Liver (tissue), 9 donors: Measurements from ENCODE around the gene MT2A. TPM values are rescaled to one million over a fixed set of nuclear protein-coding genes. Genes with fewer than 3 reads are reported as not detected.

Experiments
- DNase-seq: peaks from one replicate; pipeline ENCODE4 v3.0.0-alpha.2; 2017; ENCODE audit warnings: low spot score
- H3K27ac ChIP-seq, 2 donors: one replicate each; pipeline ENCODE4 v1.7.0; 2013; ENCODE audit warnings: inconsistent platforms in 2 of 2, low read length in 2 of 2, control low read depth in 1 of 2, low read depth in 1 of 2, mild to moderate bottlenecking in 1 of 2
- H3K27me3 ChIP-seq, 4 donors: one replicate each; pipeline versions ENCODE4 v1.6.1 to v1.7.0; 2013; ENCODE audit warnings: low read length in 3 of 4, inconsistent platforms in 1 of 4, mild to moderate bottlenecking in 1 of 4, moderate library complexity in 1 of 4; ENCODE audit not compliant: control insufficient read depth in 4 of 4, insufficient read depth in 4 of 4
- H3K36me3 ChIP-seq, 4 donors: one replicate each; pipeline versions ENCODE4 v1.6.1 to v1.7.0; 2013; ENCODE audit warnings: low read length in 3 of 4, mild to moderate bottlenecking in 3 of 4, low read depth in 1 of 4, moderate library complexity in 1 of 4; ENCODE audit not compliant: control insufficient read depth in 4 of 4, insufficient read depth in 3 of 4
- H3K4me1 ChIP-seq, 4 donors: one replicate each; pipeline versions ENCODE4 v1.6.1 to v1.7.0; 2013; ENCODE audit warnings: low read length in 3 of 4, mild to moderate bottlenecking in 3 of 4, moderate library complexity in 1 of 4; ENCODE audit not compliant: control insufficient read depth in 4 of 4, insufficient read depth in 4 of 4
- H3K4me3 ChIP-seq, 3 donors: one replicate each; pipeline versions ENCODE4 v1.6.1 to v1.7.0; 2013; ENCODE audit warnings: low read length in 3 of 3, control low read depth in 1 of 3, low read depth in 1 of 3, mild to moderate bottlenecking in 1 of 3
- H3K9ac ChIP-seq, 2 donors: one replicate each; pipeline ENCODE4 v1.7.0; 2013; ENCODE audit warnings: low read length in 2 of 2, mild to moderate bottlenecking in 2 of 2, moderate library complexity in 2 of 2, control low read depth in 1 of 2, low read depth in 1 of 2
- H3K9me3 ChIP-seq, 4 donors: one replicate each; pipeline versions ENCODE4 v1.6.1 to v1.7.0; 2013; ENCODE audit warnings: low read length in 3 of 4; ENCODE audit not compliant: control insufficient read depth in 4 of 4
- ATF3 ChIP-seq: IDR thresholded peaks from 2 replicates; pipeline ENCODE4 v1.6.1; 2016; ENCODE audit warnings: antibody characterized with exemption
- CTCF ChIP-seq: fragments of 150-350 bp; IDR thresholded peaks from 2 replicates; pipeline ENCODE4 v1.5.1; 2017; ENCODE audit warnings: improper control_type of control experiment, low read depth, low read length; ENCODE audit not compliant: missing input control
- EGR1 ChIP-seq, 2 donors: IDR thresholded peaks; 2 replicates each; pipeline ENCODE4 v1.6.1; 2016 to 2018; ENCODE audit warnings: antibody characterized with exemption in 2 of 2, low read depth in 2 of 2
- FOXA1 ChIP-seq: IDR thresholded peaks from 2 replicates; pipeline ENCODE4 v1.6.1; 2016; ENCODE audit warnings: antibody characterized with exemption
- GABPA ChIP-seq, 2 donors: IDR thresholded peaks in 1 of 2; conservative IDR thresholded peaks in 1 of 2; 2 replicates each; pipeline ENCODE4 v1.6.1; 2016; ENCODE audit warnings: antibody characterized with exemption in 2 of 2, mild to moderate bottlenecking in 1 of 2, moderate library complexity in 1 of 2
- HNF4A ChIP-seq, 2 donors: conservative IDR thresholded peaks; 2 replicates each; pipeline ENCODE4 v1.6.1; 2016; ENCODE audit warnings: antibody characterized with exemption in 2 of 2, mild to moderate bottlenecking in 2 of 2
- JUND ChIP-seq, 2 donors: IDR thresholded peaks; 2 replicates each; pipeline ENCODE4 v1.6.1; 2016; ENCODE audit warnings: antibody characterized with exemption in 2 of 2
- MAX ChIP-seq: IDR thresholded peaks from 2 replicates; pipeline ENCODE4 v1.6.1; 2016; ENCODE audit warnings: antibody characterized with exemption
- NR2F2 ChIP-seq: IDR thresholded peaks from 2 replicates; pipeline ENCODE4 v1.6.1; 2016; ENCODE audit warnings: antibody characterized with exemption
- REST ChIP-seq: IDR thresholded peaks from 2 replicates; pipeline ENCODE4 v1.6.1; 2016; ENCODE audit warnings: antibody characterized with exemption, mild to moderate bottlenecking
- RXRA ChIP-seq, 2 donors: IDR thresholded peaks; 2 replicates each; pipeline ENCODE4 v1.6.1; 2017 to 2018; ENCODE audit warnings: antibody characterized with exemption in 2 of 2, mild to moderate bottlenecking in 1 of 2
- SP1 ChIP-seq: IDR thresholded peaks from 2 replicates; pipeline ENCODE4 v1.6.1; 2018; ENCODE audit warnings: antibody characterized with exemption, mild to moderate bottlenecking
- TAF1 ChIP-seq: conservative IDR thresholded peaks from 2 replicates; pipeline ENCODE4 v1.6.1; 2016; ENCODE audit warnings: antibody characterized with exemption, mild to moderate bottlenecking
- YY1 ChIP-seq: IDR thresholded peaks from 2 replicates; pipeline ENCODE4 v1.6.1; 2016; ENCODE audit warnings: antibody characterized with exemption, mild to moderate bottlenecking
- ZBTB33 ChIP-seq: IDR thresholded peaks from 2 replicates; pipeline ENCODE4 v1.6.1; 2016; ENCODE audit warnings: antibody characterized with exemption
- WGBS: extraction: QIAGEN DNeasy Blood & Tissue Kit; methylation state at CpG from one replicate; pipeline ENCODE4 v1.1.7; 2013; 5-methylcytosine and 5-hydroxymethylcytosine counted together
- polyA plus RNA-seq, 2 donors: library from polyadenylated mRNA; stranded (reverse) in 1 of 2; unstranded in 1 of 2; fragments of 200-250 nt in 1 of 2; fragments of >200 nt in 1 of 2; fragmentation: Nextera tagmentation in 1 of 2; extraction: Ambion mirVana in 1 of 2; gene quantifications; one replicate each; pipeline versions ENCODE4 v1.2.1 to v1.2.3, GENCODE V29; 2013 to 2015
- total RNA-seq, 2 donors: library from RNA; depleted of rRNA; stranded (reverse); fragments of >200 nt; gene quantifications; one replicate each; pipeline ENCODE4 v1.2.3, GENCODE V29; 2014
- donor health status: healthy.
- donor health status: healthy.
- donor health status: healthy.
- donor health status: healthy.
- donor health status: healthy.

MT2A gene
- total and polyA plus RNA-seq, 4 donors = 45.8 to 5,206 (median 2,233) TPM

DNA sequence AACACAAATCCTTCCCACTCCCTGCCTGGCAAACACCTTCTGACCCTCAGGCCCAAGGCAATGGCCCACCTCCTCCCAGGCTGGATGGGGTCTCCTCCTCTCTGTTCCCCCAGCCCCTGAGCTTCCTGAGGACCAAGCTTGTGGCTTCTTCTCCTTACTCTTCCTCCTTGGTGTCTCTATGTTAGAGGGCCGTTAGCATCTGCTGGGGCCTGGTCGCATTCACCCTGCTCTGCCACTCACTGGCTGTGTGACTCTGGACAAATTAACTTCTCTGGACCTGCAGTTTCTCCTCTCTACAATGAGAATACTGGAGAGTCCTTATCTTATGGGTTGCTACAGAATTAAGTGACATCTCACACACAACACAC, 725 bp upstream of the MT2A start:
- WGBS = 40% methylated on average over 2 of the region's 2 CpGs
- H3K4me3 ChIP-seq = peak overlapping the region; percentile 41 to 78 (median 46)
- TF ChIP-seq HNF4A (conservative IDR thresholded peaks at IDR 0.05) = no peak
- TF ChIP-seq NR2F2 = no peak
- no peak for TF ChIP-seq REST
- no peak for TF ChIP-seq FOXA1
- TF ChIP-seq SP1 = no peak
- no peak for TF ChIP-seq ZBTB33
- TF ChIP-seq CTCF = no peak
- TF ChIP-seq ATF3 = no peak
- no peak for TF ChIP-seq JUND (IDR thresholded peaks at IDR 0.05)
- no peak for TF ChIP-seq TAF1
- H3K4me1 ChIP-seq = peaks cover 6 to 37% (median 13%) of the 10 kb centered on the region in 4 donors
- H3K27ac ChIP-seq = peak overlapping the region; percentile 98 to 99
- no peaks in the 10 kb centered on the region for H3K36me3 ChIP-seq
- peak overlapping the region; percentile 72 to 79 for H3K9ac ChIP-seq
- H3K27me3 ChIP-seq = no peaks in the 10 kb centered on the region
- H3K9me3 ChIP-seq = no peaks in the 10 kb centered on the region
- no peak for DNase-seq

DNA sequence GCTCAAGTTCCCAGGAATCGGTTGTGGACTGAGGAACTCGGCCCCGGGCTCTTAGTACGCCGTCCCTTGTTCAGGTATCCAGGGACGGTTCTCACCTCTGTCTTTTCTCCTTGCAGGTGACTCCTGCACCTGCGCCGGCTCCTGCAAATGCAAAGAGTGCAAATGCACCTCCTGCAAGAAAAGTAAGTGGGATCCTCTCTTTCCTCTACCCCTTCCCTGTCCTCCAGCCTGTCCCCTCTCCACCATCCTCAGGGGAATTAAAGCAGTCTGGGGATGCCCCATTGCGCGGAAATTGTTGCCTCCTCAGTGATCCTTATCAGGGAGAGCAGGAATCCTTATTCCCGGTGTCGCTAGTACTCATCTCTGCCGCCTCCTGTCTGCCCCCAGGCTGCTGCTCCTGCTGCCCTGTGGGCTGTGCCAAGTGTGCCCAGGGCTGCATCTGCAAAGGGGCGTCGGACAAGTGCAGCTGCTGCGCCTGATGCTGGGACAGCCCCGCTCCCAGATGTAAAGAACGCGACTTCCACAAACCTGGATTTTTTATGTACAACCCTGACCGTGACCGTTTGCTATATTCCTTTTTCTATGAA, 585 bp downstream of the MT2A start:
- under 1% methylated on average over 21 of the region's 21 CpGs for WGBS
- Histone ChIP-seq H3K27ac (peak overlapping the region; percentile 98 to 99), H3K9me3 (no peaks in the 10 kb centered on the region), H3K27me3 (no peaks in the 10 kb centered on the region), H3K9ac (peak overlapping the region; percentile 79 to 98), H3K36me3 (no peaks in the 10 kb centered on the region), H3K4me3 (peak overlapping the region; percentile 68 to 90 (median 88)), H3K4me1 (peaks cover 6 to 37% (median 13%) of the 10 kb centered on the region in 4 donors)
- TF ChIP-seq YY1 (no peak), MAX (no peak), GABPA (IDR thresholded peaks at IDR 0.05 in 1 of 2, conservative IDR thresholded peaks at IDR 0.05 in 1 of 2) (no peak), EGR1 (IDR thresholded peaks at IDR 0.05; ENCODE audit: low read depth in 2 of 2) (no peak), NR2F2 (no peak), RXRA (IDR thresholded peaks at IDR 0.05) (no peak), ATF3 (no peak), CTCF (no peak), SP1 (no peak), TAF1 (no peak)
- DNase-seq = no peak
